HG03025 (cell line): Measurements from ENCODE around the gene CCL16.
"Not testable (repeated sequence)": the region's sequence is repeated elsewhere in the genome, so short reads cannot be mapped to it uniquely, and the experiment has no call there.

Source experiments
- ATAC-seq: cut with Tn5 transposase; IDR thresholded peaks from one replicate; pipeline ENCODE4 v1.9.1; 2021; ENCODE audit warnings: mild to moderate bottlenecking, moderate library complexity; ENCODE audit not compliant: unreplicated experiment, low FRiP score

Gene CCL16

GRCh38 chr17:35943537-35943936 lies 37.8 kb downstream of the CCL16 start, which contains the start of gene LYZL6:
Gene LYZL6 (minus strand): TSS chr17:35943713. CDS start chr17:35939356, 4,357 bp downstream.
- no peak for ATAC-seq

GRCh38 chr17:35942588-35943186 lies 38.6 kb downstream of the CCL16 start:
- ATAC-seq = no peak

- ATAC-seq = not testable (repeated sequence)
Observed at GRCh38 chr17:35938492-35938891, 42.8 kb downstream of the CCL16 start.

- no peak for ATAC-seq
Observed at GRCh38 chr17:35936063-35936462, 45.2 kb downstream of the CCL16 start.

GRCh38 chr17:35934760-35935159 lies 46.5 kb downstream of the CCL16 start:
- no peak for ATAC-seq

GRCh38 chr17:35932586-35932985 lies 48.7 kb downstream of the CCL16 start:
- no peak for ATAC-seq

GRCh38 chr17:35931794-35932425 lies 49.4 kb downstream of the CCL16 start:
- no peak for ATAC-seq

GRCh38 chr17:35930211-35931065 lies 50.9 kb downstream of the CCL16 start, which contains the start of gene RDM1:
Gene RDM1 (minus strand): TSS chr17:35930773. CDS start chr17:35930727, 46 bp downstream.
- no peak for ATAC-seq

- no peak for ATAC-seq
Observed at GRCh38 chr17:35927714-35928113, 53.6 kb downstream of the CCL16 start.
